Left ventricle myocardium inferior (tissue), 1 donor: Measurements from ENCODE around the gene PRDX2. TPM values are rescaled to one million over a fixed set of nuclear protein-coding genes. Genes with fewer than 3 reads are reported as not detected.

Experiments
- DNase-seq: peaks from one replicate; pipeline ENCODE4 v3.0.0-alpha.2; 2020
- H3K27ac ChIP-seq: fragments of 200-600 bp; replicated peaks from 2 replicates; pipeline ENCODE4 v1.8.0; 2021
- H3K27me3 ChIP-seq: fragments of 200-600 bp; 2 replicates; pipeline ENCODE4 v1.8.0; 2021; ENCODE audit warnings: low read depth
- H3K36me3 ChIP-seq: fragments of 200-600 bp; 2 replicates; pipeline ENCODE4 v1.8.0; 2021
- H3K4me1 ChIP-seq: fragments of 200-600 bp; 2 replicates; pipeline ENCODE4 v1.8.0; 2021
- H3K4me3 ChIP-seq: fragments of 200-600 bp; 2 replicates; pipeline ENCODE4 v1.8.0; 2021; ENCODE audit warnings: mild to moderate bottlenecking, moderate library complexity
- H3K9me3 ChIP-seq: fragments of 200-600 bp; replicated peaks from 2 replicates; pipeline ENCODE4 v1.8.0; 2021
- CTCF ChIP-seq: fragments of 200-600 bp; IDR thresholded peaks from 2 replicates; pipeline ENCODE4 v1.8.0; 2021; ENCODE audit warnings: antibody characterized with exemption, mild to moderate bottlenecking, borderline replicate concordance
- intact Hi-C: fragments of 100-400 bp; cut with micrococcal nuclease; formaldehyde crosslinking; loops from one replicate; pipeline ENCODE4 v1.11.0; 2022
- total RNA-seq: library from RNA; stranded (reverse); fragmentation: NEBNext Ultra II Directional; extraction: Animal tissue kit (Norgen Biotek cat#: 25700); gene quantifications from one replicate; pipeline ENCODE4 v1.2.1, GENCODE V29; 2021
- donor health status: DM: no; HTN: yes; CAD: no; lungs with severe emphysema.

PRDX2 gene
- total RNA-seq, 1 donor from 2014 or later, result 700 TPM

GRCh38 chr19:12791345-12792050 is 10.1 kb downstream of the PRDX2 start, which contains the start of gene JUNB:
TSS of gene JUNB (plus strand) at chr19:12791486. CDS start at chr19:12791772, 286 bp downstream.
- Histone ChIP-seq H3K36me3 (no peaks in the 10 kb centered on the region), H3K4me1 (peaks cover 85% of the 10 kb centered on the region), H3K27me3 (no peaks in the 10 kb centered on the region), H3K27ac (peak within 1 kb of the TSS; percentile 96), H3K9me3 (no peaks in the 10 kb centered on the region), H3K4me3 (peak within 1 kb of the TSS; percentile 76)
- intact Hi-C loops, result no loop called here
- peak; percentile 98 for DNase-seq
- TF ChIP-seq CTCF, result peak; percentile 26

- Histone ChIP-seq H3K4me3 (peak overlapping the region; percentile 76), H3K36me3 (no peaks in the 10 kb centered on the region), H3K9me3 (no peaks in the 10 kb centered on the region), H3K4me1 (peaks cover 85% of the 10 kb centered on the region), H3K27ac (peak overlapping the region; percentile 96), H3K27me3 (no peaks in the 10 kb centered on the region)
- intact Hi-C loops, result no loop called here
- no peak for DNase-seq
- TF ChIP-seq CTCF, result no peak
Observed at GRCh38 chr19:12790628-12791344, 10.8 kb downstream of the PRDX2 start.

- TF ChIP-seq CTCF, result no peak
- Histone ChIP-seq H3K36me3 (no peaks in the 10 kb centered on the region), H3K27ac (peak overlapping the region; percentile 96), H3K27me3 (no peaks in the 10 kb centered on the region), H3K4me3 (peak overlapping the region; percentile 76), H3K4me1 (peaks cover 89% of the 10 kb centered on the region), H3K9me3 (no peaks in the 10 kb centered on the region)
- peak; percentile 97 for DNase-seq
- intact Hi-C loops, result no loop called here
Observed at GRCh38 chr19:12789904-12790619, 11.5 kb downstream of the PRDX2 start.

GRCh38 chr19:12789098-12789903 is 12.3 kb downstream of the PRDX2 start:
- intact Hi-C loops, result no loop called here
- Histone ChIP-seq H3K27ac (peak overlapping the region; percentile 96), H3K4me1 (peaks cover 91% of the 10 kb centered on the region), H3K36me3 (no peaks in the 10 kb centered on the region), H3K27me3 (no peaks in the 10 kb centered on the region), H3K9me3 (no peaks in the 10 kb centered on the region), H3K4me3 (peak overlapping the region; percentile 76)
- no peak for TF ChIP-seq CTCF
- no peak for DNase-seq

GRCh38 chr19:12788682-12789097 is 12.9 kb downstream of the PRDX2 start:
- Histone ChIP-seq H3K4me3 (peak overlapping the region; percentile 76), H3K27me3 (no peaks in the 10 kb centered on the region), H3K9me3 (no peaks in the 10 kb centered on the region), H3K27ac (peak overlapping the region; percentile 96), H3K4me1 (peaks cover 91% of the 10 kb centered on the region), H3K36me3 (no peaks in the 10 kb centered on the region)
- TF ChIP-seq CTCF, result no peak
- intact Hi-C loops, result no loop called here
- peak; percentile 87 for DNase-seq
